Small intestine (tissue), 7 donors: ENCODE measurements around the gene YIF1A. TPM values are rescaled to one million over a fixed set of nuclear protein-coding genes. Genes with fewer than 3 reads are reported as not detected.
A peak's percentile ranks its signal among the peaks of the same experiment; 100 is the strongest.
"Not testable (repeated sequence)": the region's sequence is repeated elsewhere in the genome, so short reads cannot be mapped to it uniquely, and the experiment has no call there.

Source experiments
- DNase-seq, 2 donors: peaks; one replicate each; pipeline versions ENCODE4 v3.0.0 to v3.0.0-alpha.2; 2013
- FAIRE-seq: peaks from 2 replicates; lab custom pipeline; 2012; peaks lifted over from hg19 to GRCh38; lab: Jason Lieb, UNC
- H3K27ac ChIP-seq, 3 donors: one replicate each; pipeline ENCODE4 v1.5.1; 2013; ENCODE audit warnings: low read length in 2 of 3, mild to moderate bottlenecking in 2 of 3, control low read depth in 1 of 3, inconsistent platforms in 1 of 3, low read depth in 1 of 3, moderate library complexity in 1 of 3
- H3K27me3 ChIP-seq, 3 donors: one replicate each; pipeline ENCODE4 v1.6.1; 2013; ENCODE audit warnings: low read length in 3 of 3, inconsistent platforms in 1 of 3; ENCODE audit not compliant: control insufficient read depth in 3 of 3, insufficient read depth in 3 of 3
- H3K36me3 ChIP-seq, 3 donors: one replicate each; pipeline ENCODE4 v1.6.1; 2013; ENCODE audit warnings: low read length in 3 of 3, inconsistent platforms in 1 of 3, low read depth in 1 of 3, mild to moderate bottlenecking in 1 of 3, moderate library complexity in 1 of 3; ENCODE audit not compliant: control insufficient read depth in 3 of 3, insufficient read depth in 2 of 3
- H3K4me1 ChIP-seq, 3 donors: one replicate each; pipeline ENCODE4 v1.6.1; 2013; ENCODE audit warnings: low read length in 2 of 3, inconsistent platforms in 1 of 3, low read depth in 1 of 3, mild to moderate bottlenecking in 1 of 3, moderate library complexity in 1 of 3; ENCODE audit not compliant: control insufficient read depth in 3 of 3, insufficient read depth in 2 of 3
- H3K4me3 ChIP-seq, 3 donors: one replicate each; pipeline ENCODE4 v1.5.1; 2013; ENCODE audit warnings: low read length in 3 of 3, control low read depth in 1 of 3, inconsistent platforms in 1 of 3, low read depth in 1 of 3, mild to moderate bottlenecking in 1 of 3, moderate library complexity in 1 of 3
- H3K9me3 ChIP-seq, 2 donors: one replicate each; pipeline ENCODE4 v1.6.1; 2013; ENCODE audit warnings: low read depth in 1 of 2, low read length in 1 of 2; ENCODE audit not compliant: control insufficient read depth in 2 of 2, insufficient read depth in 1 of 2
- WGBS, 3 donors: extraction: QIAGEN DNeasy Blood & Tissue Kit; methylation state at CpG; one replicate each; pipeline ENCODE4 v1.1.7; 2013; 5-methylcytosine and 5-hydroxymethylcytosine counted together
- polyA plus RNA-seq, 4 donors: library from polyadenylated mRNA; stranded (reverse) in 3 of 4; unstranded in 1 of 4; fragments of 200-250 nt in 3 of 4; fragments of 120-200 nt in 1 of 4; gene quantifications; one replicate each; pipeline versions ENCODE4 v1.2.1 to v1.2.3, GENCODE V29; 2013
- donor health status: healthy with polysubstance abuse.
- donor health status: control.
- donor health status: control.
- donor health status: Bipolar disorder and iron deficiency.
- donor health status: healthy.

Gene YIF1A
- polyA plus RNA-seq, 4 donors: 102 to 144 (median 135) TPM

- H3K4me1 ChIP-seq, FAIRE-seq, DNase-seq, H3K4me3 ChIP-seq, H3K27ac ChIP-seq, H3K9me3 ChIP-seq: not testable (repeated sequence)
- 82 to 94% (median 87%) methylated on average over 7 to 13 of the region's 13 CpGs for WGBS, 3 donors
- peaks cover 0 to 14% (median 0%) of the 10 kb centered on the region in 3 donors for H3K27me3 ChIP-seq
- peaks cover 12 to 59% (median 29%) of the 10 kb centered on the region in 3 donors for H3K36me3 ChIP-seq
These were observed 12.3 kb downstream of the YIF1A start for GRCh38 chr11:66276619-66277018.

DNA sequence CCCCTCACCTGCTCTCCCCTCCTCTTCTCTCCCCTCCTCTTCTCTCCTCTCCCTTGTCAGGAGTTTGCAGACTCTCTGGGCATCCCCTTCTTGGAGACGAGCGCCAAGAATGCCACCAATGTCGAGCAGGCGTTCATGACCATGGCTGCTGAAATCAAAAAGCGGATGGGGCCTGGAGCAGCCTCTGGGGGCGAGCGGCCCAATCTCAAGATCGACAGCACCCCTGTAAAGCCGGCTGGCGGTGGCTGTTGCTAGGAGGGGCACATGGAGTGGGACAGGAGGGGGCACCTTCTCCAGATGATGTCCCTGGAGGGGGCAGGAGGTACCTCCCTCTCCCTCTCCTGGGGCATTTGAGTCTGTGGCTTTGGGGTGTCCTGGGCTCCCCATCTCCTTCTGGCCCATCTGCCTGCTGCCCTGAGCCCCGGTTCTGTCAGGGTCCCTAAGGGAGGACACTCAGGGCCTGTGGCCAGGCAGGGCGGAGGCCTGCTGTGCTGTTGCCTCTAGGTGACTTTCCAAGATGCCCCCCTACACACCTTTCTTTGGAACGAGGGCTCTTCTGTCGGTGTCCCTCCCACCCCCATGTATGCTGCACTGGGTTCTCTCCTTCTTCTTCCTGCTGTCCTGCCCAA is 12.8 kb downstream of the YIF1A start:
- no peak overlapping the region for H3K27ac ChIP-seq
- no peak overlapping the region for H3K4me3 ChIP-seq
- FAIRE-seq: no peak
- H3K4me1 ChIP-seq: peaks cover 0 to 6% (median 1%) of the 10 kb centered on the region in 3 donors
- DNase-seq: no peak
- no peaks in the 10 kb centered on the region for H3K9me3 ChIP-seq
- 86 to 90% (median 88%) methylated on average over 14 of the region's 14 CpGs for WGBS, 3 donors
- H3K27me3 ChIP-seq: peaks cover 0 to 14% (median 0%) of the 10 kb centered on the region in 3 donors
- peaks cover 12 to 62% (median 29%) of the 10 kb centered on the region in 3 donors for H3K36me3 ChIP-seq

DNA sequence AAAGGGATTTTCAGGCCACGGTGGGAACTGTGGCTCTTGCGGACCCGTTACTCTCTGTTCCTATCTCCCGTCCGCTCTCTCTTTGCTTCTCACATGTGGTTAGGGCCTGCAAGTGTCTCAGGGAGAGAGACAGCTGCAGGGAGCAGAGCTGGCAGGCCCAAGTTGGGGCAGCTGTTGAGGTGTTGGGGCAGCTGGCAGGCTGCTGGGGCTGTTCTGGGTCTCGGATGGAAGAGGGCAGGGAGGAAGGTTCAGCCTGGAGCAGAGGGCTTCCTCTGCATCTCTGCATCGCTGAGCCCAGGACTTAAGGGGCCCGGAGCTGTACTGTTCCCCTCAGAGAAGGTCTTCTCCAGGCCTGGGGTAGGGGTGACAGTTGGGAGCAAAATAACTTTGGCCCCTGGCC is 13.5 kb downstream of the YIF1A start:
- H3K36me3 ChIP-seq: peaks cover 12 to 68% (median 29%) of the 10 kb centered on the region in 3 donors
- no peak for FAIRE-seq
- 92 to 94% (median 94%) methylated on average over 8 of the region's 8 CpGs for WGBS, 3 donors

DNA sequence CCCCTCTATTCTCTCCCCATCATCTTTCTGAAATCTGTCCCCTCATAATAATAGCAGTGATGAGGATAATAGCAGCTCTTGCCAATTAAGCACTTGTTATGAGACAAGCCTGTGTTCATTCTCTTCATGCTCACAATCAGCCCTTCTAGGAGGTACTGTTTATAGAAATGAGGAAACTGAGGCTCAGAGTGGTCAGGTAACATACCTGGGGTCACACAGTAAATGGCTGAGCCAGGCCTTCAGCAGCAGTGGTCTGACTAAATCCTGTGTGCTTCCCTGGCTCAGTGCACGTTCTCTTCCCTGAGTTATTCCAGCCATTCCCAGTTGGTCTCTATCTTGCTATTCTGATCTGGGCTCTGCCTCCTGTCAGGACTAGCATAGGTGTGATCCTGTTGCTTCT is 14.7 kb downstream of the YIF1A start:
- Histone ChIP-seq H3K4me3 (no peak overlapping the region), H3K27me3 (peaks cover 0 to 7% (median 0%) of the 10 kb centered on the region in 3 donors), H3K27ac (no peak overlapping the region), H3K36me3 (peaks cover 12 to 74% (median 29%) of the 10 kb centered on the region in 3 donors), H3K4me1 (peaks cover 0 to 11% (median 1%) of the 10 kb centered on the region in 3 donors), H3K9me3 (no peaks in the 10 kb centered on the region)
- DNase-seq (no peak), FAIRE-seq (no peak)
- WGBS, 3 donors: 64 to 72% (median 71%) methylated on average over 1 of the region's 1 CpG

More for the DNA sequence above, 13.5 kb downstream of the YIF1A start:
- peaks cover 0 to 6% (median 1%) of the 10 kb centered on the region in 3 donors for H3K4me1 ChIP-seq
- H3K9me3 ChIP-seq: no peaks in the 10 kb centered on the region
- no peak overlapping the region for H3K4me3 ChIP-seq
- no peak overlapping the region for H3K27ac ChIP-seq
- H3K27me3 ChIP-seq: peaks cover 0 to 14% (median 0%) of the 10 kb centered on the region in 3 donors
- DNase-seq: no peak

- peaks cover 0 to 9% (median under 1%) of the 10 kb centered on the region in 3 donors for H3K4me1 ChIP-seq
- H3K27ac ChIP-seq: no peak overlapping the region
- H3K9me3 ChIP-seq: no peaks in the 10 kb centered on the region
- no peak overlapping the region for H3K4me3 ChIP-seq
- no peak for FAIRE-seq
- 80 to 96% (median 81%) methylated on average over 2 of the region's 2 CpGs for WGBS, 3 donors
- peaks cover 12 to 74% (median 29%) of the 10 kb centered on the region in 3 donors for H3K36me3 ChIP-seq
- no peaks in the 10 kb centered on the region for H3K27me3 ChIP-seq
- no peak for DNase-seq
These were observed 16.3 kb downstream of the YIF1A start for GRCh38 chr11:66272596-66272995.

DNA sequence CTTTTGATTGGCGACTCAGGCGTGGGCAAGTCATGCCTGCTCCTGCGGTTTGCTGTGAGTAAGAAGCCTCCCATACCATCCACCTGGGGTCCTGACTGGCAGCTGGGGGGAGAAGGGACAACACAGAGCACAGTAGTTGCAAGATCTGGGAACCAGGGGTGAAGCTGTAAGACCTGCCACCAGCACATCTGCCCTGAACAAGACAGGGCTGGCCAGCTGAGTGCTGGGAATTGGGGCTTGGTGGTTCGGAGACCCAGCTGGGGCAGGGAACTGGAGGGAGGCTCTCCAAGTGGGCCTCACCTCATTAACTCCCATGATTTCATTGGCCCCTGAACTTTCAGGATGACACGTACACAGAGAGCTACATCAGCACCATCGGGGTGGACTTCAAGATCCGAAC is 17.1 kb downstream of the YIF1A start:
- H3K36me3 ChIP-seq: peaks cover 12 to 68% (median 29%) of the 10 kb centered on the region in 3 donors
- no peaks in the 10 kb centered on the region for H3K9me3 ChIP-seq
- DNase-seq (no peak), FAIRE-seq (no peak)
- H3K4me3 ChIP-seq: no peak overlapping the region
- no peaks in the 10 kb centered on the region for H3K27me3 ChIP-seq
- H3K4me1 ChIP-seq: peaks cover 0 to 9% (median 0%) of the 10 kb centered on the region in 3 donors
- H3K27ac ChIP-seq: no peak overlapping the region
- 91 to 96% (median 93%) methylated on average over 7 of the region's 7 CpGs for WGBS, 3 donors

DNA sequence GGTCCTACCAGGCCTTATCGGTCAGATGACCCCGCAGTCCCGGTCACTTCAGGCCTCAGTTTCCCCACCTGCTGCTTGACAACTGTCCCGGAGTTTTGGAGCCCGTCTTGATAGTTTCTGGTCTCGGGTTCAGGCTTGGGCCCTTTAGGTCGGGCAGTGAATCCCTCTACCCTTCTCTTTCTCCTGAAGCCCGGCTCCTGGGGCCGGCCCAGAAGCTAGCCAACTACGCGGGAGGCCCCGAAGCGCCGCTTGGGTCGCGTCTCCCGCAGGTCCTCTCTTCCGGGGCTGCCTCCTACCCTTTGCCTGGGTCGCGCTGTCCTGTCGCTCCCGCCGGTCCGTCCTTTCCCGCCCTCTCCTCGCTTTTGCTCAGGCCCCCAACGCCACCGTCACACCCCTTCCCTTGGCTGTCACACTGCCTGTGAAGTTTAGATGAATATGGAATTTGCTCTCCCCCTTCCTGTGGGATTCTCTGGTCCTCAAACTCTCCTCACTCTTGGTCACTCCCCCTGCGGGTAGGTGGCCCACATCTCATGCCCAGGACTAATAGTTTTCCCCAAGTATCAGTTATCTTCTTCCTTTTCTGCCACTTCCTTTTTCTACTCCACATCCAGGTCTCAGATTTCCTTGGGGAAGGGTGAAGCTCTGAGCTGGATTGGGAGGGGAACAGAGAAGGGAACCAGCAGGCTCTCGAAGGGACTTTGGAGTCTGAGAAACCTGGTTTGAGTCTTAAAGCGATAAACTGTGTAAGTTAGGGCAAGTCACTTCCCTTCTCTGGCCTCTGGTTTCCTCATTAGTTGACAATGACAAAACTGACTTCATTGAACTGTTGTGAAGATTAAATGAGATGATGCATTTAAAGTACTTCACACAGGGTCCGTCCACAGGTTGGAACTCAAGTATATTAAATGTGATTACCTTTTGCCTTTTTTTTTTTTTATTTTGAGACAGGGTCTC is 19.7 kb downstream of the YIF1A start:
- WGBS, 3 donors: 1 to 2% (median 1%) methylated on average over 32 of the region's 32 CpGs
- peak overlapping the region; percentile 76 to 95 (median 94) for H3K27ac ChIP-seq
- H3K4me1 ChIP-seq: peaks cover 0 to 12% (median 0%) of the 10 kb centered on the region in 3 donors

More for the DNA sequence above, 19.7 kb downstream of the YIF1A start:
- Histone ChIP-seq H3K36me3 (peaks cover 6 to 67% (median 16%) of the 10 kb centered on the region in 3 donors), H3K9me3 (no peaks in the 10 kb centered on the region), H3K27me3 (no peaks in the 10 kb centered on the region), H3K4me3 (peak overlapping the region; percentile 78 to 99 (median 88))
- FAIRE-seq (no peak), DNase-seq (peak; percentile 51 to 63)
